Nephron (organoid): Measurements from ENCODE around the gene SOS2.

ENCODE experiments used
- H3K27ac Mint-ChIP-seq, 3 experiments: 2 replicates each; pipeline ENCODE4 v1.8.0; 2020; ENCODE audit warnings: mixed read lengths in 3 of 3, mild to moderate bottlenecking in 2 of 3, moderate library complexity in 1 of 3
- H3K27me3 Mint-ChIP-seq: 2 replicates; pipeline ENCODE4 v1.8.0; 2021; ENCODE audit warnings: low read depth, mild to moderate bottlenecking, moderate library complexity, mixed read lengths
- H3K36me3 Mint-ChIP-seq: 2 replicates; pipeline ENCODE4 v1.8.0; 2020; ENCODE audit warnings: low read depth, mixed read lengths
- H3K4me1 Mint-ChIP-seq: 2 replicates; pipeline ENCODE4 v1.8.0; 2020; ENCODE audit warnings: mixed read lengths
- H3K4me3 Mint-ChIP-seq, 3 experiments: 2 replicates each; pipeline ENCODE4 v1.8.0; 2020; ENCODE audit warnings: mild to moderate bottlenecking in 3 of 3, mixed read lengths in 3 of 3, moderate library complexity in 2 of 3
- H3K9me3 Mint-ChIP-seq: 2 replicates; pipeline ENCODE4 v1.8.0; 2020; ENCODE audit warnings: mixed read lengths
- TF ChIP-seq, protein P1 (sequence below), 3 experiments: fragments of 200-600 bp; sonication (generic); IDR thresholded peaks; one replicate each; pipeline ENCODE4 v1.5.0; 2021; ENCODE audit warnings: antibody characterized with exemption in 3 of 3; ENCODE audit not compliant: unreplicated experiment in 3 of 3

SOS2 gene

DNA sequence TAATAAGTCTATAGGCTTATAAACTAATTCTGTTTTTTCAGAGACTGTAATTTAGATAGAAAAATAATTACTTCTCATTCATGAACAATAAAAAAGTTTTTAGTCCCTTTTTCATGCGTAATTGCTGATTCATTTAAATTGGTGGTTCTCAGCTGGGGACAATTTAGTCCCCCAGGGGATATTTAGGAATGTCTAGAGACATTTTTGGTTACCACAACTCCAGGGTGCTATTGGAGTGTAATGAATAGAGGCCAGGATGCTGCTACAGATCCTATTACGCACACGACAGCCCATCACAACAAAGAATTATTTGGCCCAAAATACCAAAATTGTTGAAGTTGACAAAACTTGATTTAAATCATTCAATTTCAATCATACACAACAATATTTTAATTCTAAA is 92.2 kb downstream of the SOS2 start:
- Mint-ChIP-seq H3K9me3 (no peaks in the 10 kb centered on the region), H3K27me3 (no peaks in the 10 kb centered on the region), H3K27ac (no peak overlapping the region), H3K4me1 (no peaks in the 10 kb centered on the region), H3K36me3 (peaks cover 21% of the 10 kb centered on the region), H3K4me3 (no peak overlapping the region)
- TF ChIP-seq, protein P1, sequence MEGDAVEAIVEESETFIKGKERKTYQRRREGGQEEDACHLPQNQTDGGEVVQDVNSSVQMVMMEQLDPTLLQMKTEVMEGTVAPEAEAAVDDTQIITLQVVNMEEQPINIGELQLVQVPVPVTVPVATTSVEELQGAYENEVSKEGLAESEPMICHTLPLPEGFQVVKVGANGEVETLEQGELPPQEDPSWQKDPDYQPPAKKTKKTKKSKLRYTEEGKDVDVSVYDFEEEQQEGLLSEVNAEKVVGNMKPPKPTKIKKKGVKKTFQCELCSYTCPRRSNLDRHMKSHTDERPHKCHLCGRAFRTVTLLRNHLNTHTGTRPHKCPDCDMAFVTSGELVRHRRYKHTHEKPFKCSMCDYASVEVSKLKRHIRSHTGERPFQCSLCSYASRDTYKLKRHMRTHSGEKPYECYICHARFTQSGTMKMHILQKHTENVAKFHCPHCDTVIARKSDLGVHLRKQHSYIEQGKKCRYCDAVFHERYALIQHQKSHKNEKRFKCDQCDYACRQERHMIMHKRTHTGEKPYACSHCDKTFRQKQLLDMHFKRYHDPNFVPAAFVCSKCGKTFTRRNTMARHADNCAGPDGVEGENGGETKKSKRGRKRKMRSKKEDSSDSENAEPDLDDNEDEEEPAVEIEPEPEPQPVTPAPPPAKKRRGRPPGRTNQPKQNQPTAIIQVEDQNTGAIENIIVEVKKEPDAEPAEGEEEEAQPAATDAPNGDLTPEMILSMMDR (IDR thresholded peaks at IDR 0.05; ENCODE audit: unreplicated experiment in 3 of 3), result no peak

DNA sequence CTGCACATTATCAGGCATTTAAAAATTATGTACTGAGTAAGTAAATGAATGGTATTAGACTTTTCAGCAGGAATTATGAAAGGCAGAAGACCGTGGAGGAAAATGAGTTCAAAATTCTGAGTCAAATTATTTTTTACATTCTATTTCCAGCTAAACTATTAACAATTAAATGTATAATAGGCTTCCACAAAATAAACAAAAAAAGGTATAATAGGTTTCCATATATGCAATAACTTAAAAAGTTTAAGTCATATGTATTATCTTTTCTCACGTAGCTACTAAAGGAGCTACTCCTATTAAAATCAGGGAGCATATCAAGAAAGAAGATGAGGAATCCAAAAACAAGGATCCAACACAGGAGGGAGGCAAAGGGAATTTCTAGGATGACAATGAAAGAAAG is 103.6 kb downstream of the SOS2 start:
- H3K27ac Mint-ChIP-seq, result no peak overlapping the region
- no peaks in the 10 kb centered on the region for H3K4me1 Mint-ChIP-seq
- TF ChIP-seq, protein P1 (IDR thresholded peaks at IDR 0.05; ENCODE audit: unreplicated experiment in 3 of 3), result no peak
- H3K27me3 Mint-ChIP-seq, result no peaks in the 10 kb centered on the region
- H3K4me3 Mint-ChIP-seq, result no peak overlapping the region
- peaks cover 7% of the 10 kb centered on the region for H3K9me3 Mint-ChIP-seq
- peaks cover 70% of the 10 kb centered on the region for H3K36me3 Mint-ChIP-seq

DNA sequence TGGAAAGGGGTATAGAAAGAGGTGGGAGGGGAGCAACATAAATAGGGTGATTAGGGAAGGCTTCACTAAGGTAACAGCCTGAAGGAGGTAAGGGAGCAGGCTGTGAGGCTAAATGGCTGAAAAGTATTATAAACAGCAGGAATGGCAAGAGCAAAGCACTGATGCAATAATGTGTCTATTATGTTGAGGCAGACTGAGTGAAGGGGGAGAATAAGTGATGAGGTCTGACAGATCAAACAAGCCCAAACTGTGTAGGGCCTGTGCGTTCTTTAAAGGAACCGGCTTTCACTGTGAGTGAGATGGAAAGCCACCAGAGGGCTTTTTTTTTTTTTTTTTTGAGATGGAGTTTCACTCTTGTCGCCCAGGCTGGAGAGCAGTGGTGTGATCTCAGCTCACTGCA is 108.3 kb downstream of the SOS2 start:
- H3K9me3 Mint-ChIP-seq, result no peaks in the 10 kb centered on the region
- TF ChIP-seq, protein P1 (IDR thresholded peaks at IDR 0.05; ENCODE audit: unreplicated experiment in 3 of 3), result no peak
- no peak overlapping the region for H3K4me3 Mint-ChIP-seq
- no peaks in the 10 kb centered on the region for H3K4me1 Mint-ChIP-seq
- H3K27me3 Mint-ChIP-seq, result no peaks in the 10 kb centered on the region
- peaks cover 63% of the 10 kb centered on the region for H3K36me3 Mint-ChIP-seq
- H3K27ac Mint-ChIP-seq, result no peak overlapping the region

DNA sequence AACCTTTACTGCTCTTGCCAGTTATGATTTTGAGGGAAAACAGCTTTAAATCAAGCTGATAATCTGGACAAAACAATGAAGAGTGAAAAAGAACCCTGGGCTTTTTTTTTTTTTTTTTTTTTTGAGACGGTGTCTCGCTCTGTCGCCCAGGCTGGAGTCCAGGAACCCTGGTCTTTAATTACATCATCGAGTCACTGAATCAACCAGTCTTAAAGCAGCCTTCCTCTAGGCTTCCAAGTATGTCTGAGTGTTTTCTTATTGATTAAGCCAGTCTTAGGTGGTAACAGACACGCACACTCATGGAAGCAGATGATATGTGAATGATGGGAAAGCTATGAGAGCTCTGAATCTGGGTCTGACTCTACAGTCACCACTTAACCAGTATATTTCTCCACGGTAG is 109.1 kb downstream of the SOS2 start:
- H3K9me3 Mint-ChIP-seq, result no peaks in the 10 kb centered on the region
- TF ChIP-seq, protein P1 (IDR thresholded peaks at IDR 0.05; ENCODE audit: unreplicated experiment in 3 of 3), result no peak
- H3K27me3 Mint-ChIP-seq, result no peaks in the 10 kb centered on the region
- peaks cover 4% of the 10 kb centered on the region for H3K4me1 Mint-ChIP-seq
- H3K36me3 Mint-ChIP-seq, result peaks cover 59% of the 10 kb centered on the region
- H3K4me3 Mint-ChIP-seq, result no peak overlapping the region
- H3K27ac Mint-ChIP-seq, result peak overlapping the region in 2 of 3 experiments; percentile 0 to 34

DNA sequence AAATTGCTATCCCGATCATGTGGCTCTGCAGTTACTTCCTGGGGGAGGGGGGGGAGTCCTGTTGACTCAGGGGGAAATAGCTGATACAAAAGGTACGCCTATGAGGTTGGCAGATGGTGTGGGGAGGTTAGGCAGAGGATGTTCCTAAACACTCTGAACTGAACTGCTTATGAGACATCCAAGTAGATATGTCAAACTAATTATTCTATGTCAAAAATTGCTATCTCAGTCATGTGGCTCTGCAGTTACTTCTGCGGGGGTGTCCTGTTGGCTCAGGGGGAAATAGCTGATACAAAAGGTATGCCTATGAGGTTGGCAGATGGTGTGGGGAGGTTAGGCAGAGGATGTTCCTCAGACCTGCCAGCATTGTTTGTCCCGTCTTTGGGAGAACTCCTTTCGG is 109.9 kb downstream of the SOS2 start:
- Mint-ChIP-seq H3K9me3 (no peaks in the 10 kb centered on the region), H3K27ac (peak overlapping the region; percentile 0 to 57 (median 34)), H3K4me1 (peaks cover 10% of the 10 kb centered on the region), H3K27me3 (no peaks in the 10 kb centered on the region), H3K36me3 (peaks cover 59% of the 10 kb centered on the region), H3K4me3 (no peak overlapping the region)
- TF ChIP-seq, protein P1 (IDR thresholded peaks at IDR 0.05; ENCODE audit: unreplicated experiment in 3 of 3), result no peak

DNA sequence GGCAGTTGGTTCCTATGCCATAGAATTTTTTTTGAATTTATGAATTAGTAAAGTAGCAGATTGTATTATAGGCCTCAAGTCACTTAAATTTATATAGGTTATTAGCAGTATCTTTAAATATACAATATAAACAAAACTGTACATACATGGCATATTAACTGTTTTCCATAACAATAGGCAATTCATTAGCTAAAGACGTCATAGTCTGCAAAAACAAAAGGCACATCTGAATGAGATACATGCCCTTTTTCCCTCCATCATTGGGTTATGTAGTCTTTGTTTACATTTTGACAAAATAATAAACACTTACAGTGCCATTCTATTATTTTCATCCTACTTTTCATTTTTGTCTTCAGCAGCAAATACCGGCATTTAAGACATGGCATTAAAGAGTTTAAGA is 113.9 kb downstream of the SOS2 start:
- Mint-ChIP-seq H3K27ac (peak overlapping the region; percentile 98 to 99 (median 98)), H3K9me3 (no peaks in the 10 kb centered on the region), H3K4me1 (peaks cover 18% of the 10 kb centered on the region), H3K27me3 (no peaks in the 10 kb centered on the region), H3K36me3 (peaks cover 57% of the 10 kb centered on the region), H3K4me3 (peak overlapping the region; percentile 48 to 60 (median 56))
- TF ChIP-seq, protein P1 (IDR thresholded peaks at IDR 0.05; ENCODE audit: unreplicated experiment in 3 of 3), result no peak
